HepG2 (cell line): ENCODE data around the gene MTHFD1L. TPM values are rescaled to one million over a fixed set of nuclear protein-coding genes. Genes with fewer than 3 reads are reported as not detected.

Experiments
- ATAC-seq: fragments of 200-7000 bp; cut with Tn5 transposase; 3 replicates; pipeline ENCODE4 v1.9.1; 2020; ENCODE audit warnings: mild to moderate bottlenecking, moderate library complexity
- BruUV-seq: library from RNA; stranded (reverse); fragments of 400-500 nt; replicated peaks from 2 replicates; lab custom pipeline; 2021; lab: Mats Ljungman, UMichigan
- CTCF ChIA-PET: fragments of 300-600 bp; formaldehyde crosslinking; extraction: SDS; loops from one replicate; lab custom pipeline; 2021; ENCODE audit warnings: low total read pairs, inconsistent platforms, low intra/inter-chr PET ratio; lab: Yijun Ruan, JAX
- POLR2A ChIA-PET: fragments of 350-600 bp; sonication (Branson Sonifier 250); formaldehyde crosslinking; loops from one replicate; lab custom pipeline; 2020; ENCODE audit warnings: antibody characterized with exemption, inconsistent platforms; lab: Yijun Ruan, JAX
- DNase-seq: peaks from one replicate; pipeline ENCODE4 v3.0.0-alpha.2; 2015; ENCODE audit warnings: low spot score
- FAIRE-seq: peaks from 3 replicates; lab custom pipeline; 2011; peaks lifted over from hg19 to GRCh38; lab: Jason Lieb, UNC
- H2AFZ ChIP-seq: one replicate; pipeline ENCODE4 v1.6.1; 2011; ENCODE audit warnings: low read length, inconsistent platforms
- H3K27ac ChIP-seq: fragments of 300-600 bp; 3 replicates; pipeline ENCODE4 v1.8.0; 2011; ENCODE audit warnings: mixed run types, mild to moderate bottlenecking, mixed read lengths, low read length, inconsistent platforms; ENCODE audit not compliant: insufficient read depth; ENCODE audit errors: extremely low read length
- H3K27me3 ChIP-seq, 2 experiments: fragments of 200-600 bp in 1 of 2; 2 replicates in 1 of 2; 3 replicates in 1 of 2; pipeline versions ENCODE4 v1.6.0 to v1.8.0; 2011; ENCODE audit warnings: low read length in 2 of 2, mild to moderate bottlenecking in 2 of 2, moderate library complexity in 2 of 2, inconsistent platforms in 1 of 2; ENCODE audit not compliant: insufficient read depth in 2 of 2, control insufficient read depth in 1 of 2
- H3K36me3 ChIP-seq, 2 experiments: fragments of 200-600 bp in 1 of 2; replicated peaks in 1 of 2; 2 replicates in 1 of 2; 3 replicates in 1 of 2; pipeline versions ENCODE4 v1.5.1 to v1.8.0; 2011; ENCODE audit warnings: low read length in 2 of 2, inconsistent platforms in 1 of 2; ENCODE audit not compliant: insufficient read depth in 2 of 2, control insufficient read depth in 1 of 2
- H3K4me1 ChIP-seq: 2 replicates; pipeline ENCODE4 v1.5.1; 2012; ENCODE audit warnings: low read length, inconsistent platforms; ENCODE audit not compliant: insufficient read depth
- H3K4me2 ChIP-seq: 2 replicates; pipeline ENCODE4 v1.6.0; 2011; ENCODE audit warnings: low read depth, low read length, inconsistent platforms
- H3K4me3 ChIP-seq, 3 experiments: fragments of 200-600 bp in 1 of 3; sonication (generic), shearing (Covaris generic) in 1 of 3; replicated peaks in 1 of 3; 2 replicates each; pipeline ENCODE4 v1.5.1; 2011 to 2016; ENCODE audit warnings: low read length in 3 of 3, inconsistent platforms in 2 of 3, low read depth in 2 of 3, mild to moderate bottlenecking in 2 of 3, control low read depth in 1 of 3, mixed read lengths in 1 of 3; ENCODE audit not compliant: insufficient read depth in 1 of 3
- H3K79me2 ChIP-seq: one replicate; pipeline ENCODE4 v1.6.1; 2011; ENCODE audit warnings: low read length, inconsistent platforms; ENCODE audit not compliant: insufficient read depth
- H3K9ac ChIP-seq: 2 replicates; pipeline ENCODE4 v1.6.0; 2011; ENCODE audit warnings: mild to moderate bottlenecking, low read depth, low read length, inconsistent platforms; ENCODE audit not compliant: insufficient read depth
- H3K9me3 ChIP-seq: 2 replicates; pipeline ENCODE4 v1.5.1; 2012; ENCODE audit warnings: mild to moderate bottlenecking, low read length
- H4K20me1 ChIP-seq: 2 replicates; pipeline ENCODE4 v1.6.0; 2011; ENCODE audit warnings: inconsistent platforms, mild to moderate bottlenecking, low read length, moderate library complexity; ENCODE audit not compliant: insufficient read depth
- BRD4 ChIP-seq: sonication (generic); formaldehyde crosslinking; IDR thresholded peaks from 2 replicates; pipeline ENCODE4 v1.4.0; 2020; ENCODE audit warnings: missing genetic modification reagents
- CHD2 ChIP-seq: IDR thresholded peaks from 2 replicates; pipeline ENCODE4 v1.6.1; 2011; ENCODE audit warnings: low read depth, low read length, improper control_type of control experiment
- ELF3 ChIP-seq: IDR thresholded peaks from 2 replicates; pipeline ENCODE4 v1.6.1; 2016; ENCODE audit warnings: missing genetic modification reagents, missing compliant biosample characterization
- FOXK2 ChIP-seq: fragments of 450-650 bp; IDR thresholded peaks from 2 replicates; pipeline ENCODE4 v1.6.1; 2016
- FOXM1 ChIP-seq: sonication (generic); formaldehyde crosslinking; IDR thresholded peaks from 2 replicates; pipeline ENCODE4 v1.5.0; 2020; ENCODE audit warnings: missing genetic modification reagents
- HNRNPH1 ChIP-seq: fragments of 200-400 bp; formaldehyde crosslinking; optimal IDR thresholded peaks from 2 replicates; pipeline ENCODE3; 2017; ENCODE audit warnings: mild to moderate bottlenecking, low read depth, low read length
- KLF16 ChIP-seq, 2 experiments: sonication (generic) in 1 of 2; formaldehyde crosslinking in 1 of 2; IDR thresholded peaks; 2 replicates each; pipeline versions ENCODE4 v1.6.1 to v1.8.0; 2016 to 2023; ENCODE audit warnings: missing genetic modification reagents in 2 of 2, missing compliant biosample characterization in 1 of 2
- LBX2 ChIP-seq: sonication (generic); formaldehyde crosslinking; IDR thresholded peaks from 2 replicates; pipeline ENCODE4 v1.5.0; 2020; ENCODE audit warnings: missing genetic modification reagents, mild to moderate bottlenecking, borderline replicate concordance
- MBNL3 ChIP-seq: fragments of 250-450 bp; sonication (Bioruptor Pico); conservative IDR thresholded peaks from 2 replicates; pipeline ENCODE4 v1.8.0; 2022; ENCODE audit warnings: mild to moderate bottlenecking, inconsistent platforms
- MEF2D ChIP-seq: sonication (generic); formaldehyde crosslinking; IDR thresholded peaks from 2 replicates; pipeline ENCODE4 v1.5.1; 2020; ENCODE audit warnings: mild to moderate bottlenecking, missing genetic modification reagents
- MEIS1 ChIP-seq: sonication (generic); formaldehyde crosslinking; IDR thresholded peaks from 2 replicates; pipeline ENCODE4 v1.9.0; 2021; ENCODE audit warnings: mild to moderate bottlenecking, missing genetic modification reagents, moderate library complexity, borderline replicate concordance
- NPAS2 ChIP-seq: sonication (generic); formaldehyde crosslinking; IDR thresholded peaks from 2 replicates; pipeline ENCODE4 v1.8.0; 2022; ENCODE audit warnings: mild to moderate bottlenecking, missing genetic modification reagents, borderline replicate concordance
- NR2F2 ChIP-seq: IDR thresholded peaks from 2 replicates; pipeline ENCODE4 v1.6.1; 2012; ENCODE audit warnings: low read depth, inconsistent platforms, borderline replicate concordance
- NR2F6 ChIP-seq, 2 experiments: IDR thresholded peaks; 2 replicates each; pipeline ENCODE4 v1.6.1; 2016; ENCODE audit warnings: antibody characterized with exemption in 1 of 2, mild to moderate bottlenecking in 1 of 2
- SIN3B ChIP-seq: fragments of 150-350 bp; IDR thresholded peaks from 2 replicates; pipeline ENCODE4 v1.6.1; 2014; ENCODE audit warnings: low read length
- SP2 ChIP-seq: sonication (generic); formaldehyde crosslinking; IDR thresholded peaks from 2 replicates; pipeline ENCODE4 v1.5.1; 2020; ENCODE audit warnings: mild to moderate bottlenecking, missing genetic modification reagents
- ZKSCAN5 ChIP-seq: sonication (generic); formaldehyde crosslinking; IDR thresholded peaks from 2 replicates; pipeline ENCODE4 v1.5.1; 2020; ENCODE audit warnings: mild to moderate bottlenecking, missing genetic modification reagents
- ZNF224 ChIP-seq: sonication (generic); formaldehyde crosslinking; IDR thresholded peaks from 2 replicates; pipeline ENCODE4 v1.5.0; 2020; ENCODE audit warnings: mild to moderate bottlenecking, missing genetic modification reagents
- ZNF296 ChIP-seq: sonication (generic); formaldehyde crosslinking; conservative IDR thresholded peaks from 2 replicates; pipeline ENCODE4 v1.5.0; 2020; ENCODE audit warnings: mild to moderate bottlenecking, missing genetic modification reagents
- ZNF552 ChIP-seq: sonication (generic); formaldehyde crosslinking; IDR thresholded peaks from 2 replicates; pipeline ENCODE4 v1.9.0; 2022; ENCODE audit warnings: missing genetic modification reagents, mild to moderate bottlenecking, borderline replicate concordance
- ZNF556 ChIP-seq: sonication (generic); formaldehyde crosslinking; IDR thresholded peaks from 2 replicates; pipeline ENCODE4 v1.4.0; 2020; ENCODE audit warnings: mild to moderate bottlenecking, missing genetic modification reagents, borderline replicate concordance
- ZNF644 ChIP-seq: IDR thresholded peaks from 2 replicates; pipeline ENCODE4 v1.6.1; 2016; ENCODE audit warnings: low read depth
- ZNF83 ChIP-seq: sonication (generic); formaldehyde crosslinking; IDR thresholded peaks from 2 replicates; pipeline ENCODE4 v1.4.0; 2020; ENCODE audit warnings: missing genetic modification reagents, mild to moderate bottlenecking, borderline replicate concordance
- WGBS: methylation state at CpG from one replicate; pipeline ENCODE4 v1.1.6; 2017; ENCODE audit warnings: low lambda C conversion rate; 5-methylcytosine and 5-hydroxymethylcytosine counted together
- in situ Hi-C: cut with HindIII; loops from 2 replicates; pipeline ENCODE4 v1.10.0; 2017; ENCODE audit warnings: low pct_unique_long_range_greater_than_20kb; ENCODE audit not compliant: extremely low pct_ligation_motif_present
- intact Hi-C: fragments of 100-400 bp; cut with micrococcal nuclease; formaldehyde crosslinking; loops from one replicate; pipeline ENCODE4 v1.10.0; 2022; ENCODE audit not compliant: unreplicated experiment
- polyA plus RNA-seq, 8 experiments: library from polyadenylated mRNA; depleted of rRNA in 3 of 8; stranded (reverse) in 7 of 8; unstranded in 1 of 8; fragments of >200 nt; fragmentation: Illumina TruSeq in 4 of 8; extraction: Trizol in 4 of 8; gene quantifications; 2 replicates each; pipeline versions ENCODE4 v1.2.1 to v1.2.3, GENCODE V29; 2011 to 2016; ENCODE audit warnings: low read depth in 4 of 8, missing spikeins in 1 of 8, mixed read lengths in 1 of 8; ENCODE audit not compliant: insufficient read depth in 1 of 8
- total RNA-seq, 5 experiments: library from RNA; depleted of rRNA; stranded (reverse); fragments of >200 nt; fragmentation: Illumina TruSeq; extraction: Trizol; gene quantifications; 2 replicates each; pipeline ENCODE4 v1.2.3, GENCODE V29; 2016; ENCODE audit warnings: low read depth in 1 of 5
- TF ChIP-seq, protein P1 (sequence below): conservative IDR thresholded peaks from 2 replicates; pipeline ENCODE4 v1.6.1; 2018; ENCODE audit warnings: missing genetic modification reagents

The MTHFD1L gene
- total and polyA plus RNA-seq, 2 of the 13 experiments (the other 11 are each of a cell fraction or from before 2014, with no cell fraction given), result 24.0 to 39.6 TPM

DNA sequence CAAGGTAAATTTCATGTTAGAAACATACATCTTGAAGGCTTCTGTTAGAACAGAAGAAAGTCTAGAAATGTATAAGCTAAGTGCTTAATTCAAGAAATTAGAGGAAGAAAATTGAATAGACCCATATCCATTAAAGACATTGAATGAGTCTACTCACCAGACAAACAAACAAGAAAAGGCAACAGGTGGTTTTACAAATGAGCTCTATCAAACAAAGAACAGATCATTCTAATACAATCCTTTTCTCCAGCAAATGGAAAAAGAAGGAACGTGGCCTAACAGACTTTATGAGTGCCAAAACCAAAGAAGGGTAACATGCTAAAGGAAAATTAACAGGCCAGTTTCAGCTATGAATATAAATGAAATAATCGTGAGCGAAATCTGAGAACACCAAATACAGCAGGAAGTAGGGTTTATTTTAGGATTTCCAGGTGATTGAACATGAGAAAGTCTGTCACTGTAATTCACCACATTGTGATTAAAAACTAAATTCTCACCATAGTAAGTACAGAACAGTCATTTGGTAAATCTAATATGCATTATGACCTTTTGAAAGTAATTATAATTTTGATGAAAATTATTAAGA lies 22.6 kb downstream of the MTHFD1L start (continued):
- TF ChIP-seq NR2F6 (IDR thresholded peaks at IDR 0.05) (no peak), NR2F6 (CRISPR knock-in tag; IDR thresholded peaks at IDR 0.05) (no peak), ZNF83 (CRISPR knock-in tag) (no peak), KLF16 (CRISPR knock-in tag; IDR thresholded peaks at IDR 0.05) (no peak), MBNL3 (no peak), CHD2 (no peak), ZNF556 (CRISPR knock-in tag) (no peak), SIN3B (no peak), LBX2 (CRISPR knock-in tag) (no peak)

- no peaks in the 10 kb centered on the region for H4K20me1 ChIP-seq
- H3K27me3 ChIP-seq, result no peaks in the 10 kb centered on the region
- H3K4me1 ChIP-seq, result no peaks in the 10 kb centered on the region
- H3K4me3 ChIP-seq, result no peak overlapping the region
- no peaks in the 10 kb centered on the region for H3K79me2 ChIP-seq
- WGBS, result 97% methylated on average over 13 of the region's 13 CpGs
- CTCF ChIA-PET, result no interaction called here
- no peak for ATAC-seq
- no peaks in the 10 kb centered on the region for H3K9me3 ChIP-seq
- H3K27ac ChIP-seq, result no peak overlapping the region
- no peak for FAIRE-seq
- H3K9ac ChIP-seq, result no peak overlapping the region
- POLR2A ChIA-PET, result no interaction called here
- H2AFZ ChIP-seq, result no peak overlapping the region
- no TSS peak for BruUV-seq
- intact Hi-C loops (loop anchor here (10.0 kb wide), 1 partner anchor 124 kb away; no protein-coding TSS in a partner anchor), in situ Hi-C loops (loop anchor here (5.0 kb wide), 1 partner anchor 437 kb away; no protein-coding TSS in a partner anchor)
- peaks cover 24 to 83% of the 10 kb centered on the region in 2 experiments for H3K36me3 ChIP-seq
- no peak for DNase-seq
- no peak overlapping the region for H3K4me2 ChIP-seq
- TF ChIP-seq ZNF644 (no peak), MEF2D (no peak), ZNF552 (CRISPR knock-in tag) (no peak), MEIS1 (CRISPR knock-in tag) (no peak), ZKSCAN5 (CRISPR knock-in tag) (no peak), HNRNPH1 (no peak), SP2 (CRISPR knock-in tag) (no peak), ZNF224 (CRISPR knock-in tag) (no peak), FOXM1 (CRISPR knock-in tag) (no peak), NR2F2 (no peak), ELF3 (CRISPR knock-in tag) (no peak), BRD4 (no peak), FOXK2 (no peak), ZNF296 (no peak), NPAS2 (CRISPR knock-in tag) (no peak)
- TF ChIP-seq, protein P1, sequence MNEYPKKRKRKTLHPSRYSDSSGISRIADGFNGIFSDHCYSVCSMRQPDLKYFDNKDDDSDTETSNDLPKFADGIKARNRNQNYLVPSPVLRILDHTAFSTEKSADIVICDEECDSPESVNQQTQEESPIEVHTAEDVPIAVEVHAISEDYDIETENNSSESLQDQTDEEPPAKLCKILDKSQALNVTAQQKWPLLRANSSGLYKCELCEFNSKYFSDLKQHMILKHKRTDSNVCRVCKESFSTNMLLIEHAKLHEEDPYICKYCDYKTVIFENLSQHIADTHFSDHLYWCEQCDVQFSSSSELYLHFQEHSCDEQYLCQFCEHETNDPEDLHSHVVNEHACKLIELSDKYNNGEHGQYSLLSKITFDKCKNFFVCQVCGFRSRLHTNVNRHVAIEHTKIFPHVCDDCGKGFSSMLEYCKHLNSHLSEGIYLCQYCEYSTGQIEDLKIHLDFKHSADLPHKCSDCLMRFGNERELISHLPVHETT (CRISPR knock-in tag), result no peak
Observed at GRCh38 chr6:150890346-150890745, 24.8 kb downstream of the MTHFD1L start.
